ENCODE results near the gene NOM1. TPM values are rescaled to one million over a fixed set of nuclear protein-coding genes. Genes with fewer than 3 reads are reported as not detected.

NOM1 gene
- total RNA-seq, 1 experiment from 2014 or later = 31.7 TPM

DNA sequence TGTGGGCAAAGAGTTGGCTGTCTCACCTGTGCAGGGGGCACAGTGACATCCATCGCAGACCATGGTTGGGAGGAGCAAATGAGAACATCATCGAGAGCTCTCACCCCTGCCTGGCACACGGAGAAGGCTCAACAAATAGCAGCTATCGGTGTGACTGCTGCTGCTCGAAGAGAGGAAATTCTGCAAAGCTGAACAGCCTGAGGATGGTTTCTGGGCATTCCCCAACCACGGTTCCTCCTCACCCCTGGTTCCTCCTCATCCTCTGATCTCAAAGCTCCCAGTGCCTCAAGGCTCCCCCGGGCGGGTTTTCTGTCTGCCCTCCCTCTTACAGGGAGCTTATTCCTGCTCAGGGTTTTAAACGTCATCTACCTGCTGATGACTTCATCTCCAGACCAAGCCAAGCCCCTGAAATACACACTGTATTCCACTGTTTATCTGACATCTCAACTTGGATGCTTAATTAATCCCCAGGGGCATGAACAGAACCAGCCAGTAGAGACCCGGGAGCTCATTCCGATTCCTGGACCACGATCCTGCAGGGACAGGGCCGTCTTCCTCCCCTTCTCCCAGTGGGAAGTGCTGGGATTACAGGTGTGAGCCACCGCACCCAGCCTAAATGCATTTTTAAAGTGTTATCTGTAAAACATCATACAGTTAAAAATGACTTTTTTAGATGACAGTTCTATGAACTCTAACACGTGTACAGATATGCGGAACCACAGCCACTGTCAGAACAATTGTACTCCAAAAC is 19.5 kb upstream of the NOM1 start:
- Histone ChIP-seq H4K8ac (replicated peaks; ENCODE audit: insufficient read length, low read depth, low read length) (no peak overlapping the region), H3K18ac (ENCODE audit: insufficient read length, low read depth, low read length) (no peak overlapping the region), H3K14ac (ENCODE audit: insufficient read depth, low read length) (no peak overlapping the region), H2BK120ac (ENCODE audit: low read depth, low read length, poor library complexity, severe bottlenecking) (no peak overlapping the region), H3K4ac (ENCODE audit: low read depth, low read length) (no peak overlapping the region), H3K4me1 (ENCODE audit: insufficient read depth, low read length) (no peaks in the 10 kb centered on the region), H2AFZ (ENCODE audit: low read length) (no peak overlapping the region), H2BK5ac (ENCODE audit: insufficient read length, low read length) (no peak overlapping the region), H3K27ac (ENCODE audit: insufficient read length, low read depth, low read length) (no peak overlapping the region), H4K20me1 (ENCODE audit: control insufficient read depth, insufficient read depth, insufficient read length) (no peaks in the 10 kb centered on the region), H3K9me3 (ENCODE audit: control insufficient read depth, low read depth, low read length) (no peaks in the 10 kb centered on the region), H3K9ac (ENCODE audit: extremely low read depth, insufficient read length, low read length) (no peak overlapping the region), H3T11ph (ENCODE audit: low read length) (no peak overlapping the region), H4K91ac (ENCODE audit: insufficient read length, low read depth, low read length) (no peak overlapping the region), H3K23ac (ENCODE audit: insufficient read length, low read depth, low read length) (no peak overlapping the region), H2BK20ac (ENCODE audit: low read depth, low read length, poor library complexity, severe bottlenecking) (no peak overlapping the region), H2BK12ac (ENCODE audit: insufficient read length, low read depth, low read length) (no peak overlapping the region), H3K27me3 (ENCODE audit: insufficient read depth, low read length) (no peaks in the 10 kb centered on the region), H3K79me2 (ENCODE audit: insufficient read depth, low read length) (no peaks in the 10 kb centered on the region), H4K5ac (ENCODE audit: insufficient read length, low read depth, low read length) (no peak overlapping the region), H2AK5ac (ENCODE audit: insufficient read length, low read length) (no peak overlapping the region), H3K79me1 (ENCODE audit: insufficient read depth, low read depth, low read length, poor library complexity, severe bottlenecking) (no peaks in the 10 kb centered on the region), H2BK15ac (ENCODE audit: low read depth, low read length) (no peak overlapping the region), H3K56ac (ENCODE audit: insufficient read length, low read depth, low read length) (no peak overlapping the region), H3K23me2 (ENCODE audit: insufficient read length, low read depth, low read length, poor library complexity, severe bottlenecking) (no peaks in the 10 kb centered on the region), H3K4me2 (ENCODE audit: insufficient read depth, insufficient read length, low read length) (no peak overlapping the region)
- WGBS (ENCODE audit: extremely low coverage, insufficient read length, low lambda C conversion rate) = no CpG with 5 or more reads among the region's 16 CpGs
- Mint-ChIP-seq H3K4me3 (no peak overlapping the region), H3K9me3 (no peaks in the 10 kb centered on the region), H3K36me3 (ENCODE audit: insufficient read depth in 1 of 3, low read depth in 3 of 3) (no peaks in the 10 kb centered on the region), H3K4me1 (peaks cover 6% of the 10 kb centered on the region in 2 experiments), H3K27me3 (ENCODE audit: low read depth) (peaks cover 12% of the 10 kb centered on the region), H3K27ac (no peak overlapping the region; a peak in 1 of 7 replicates)
- TF ChIP-seq, protein P1, sequence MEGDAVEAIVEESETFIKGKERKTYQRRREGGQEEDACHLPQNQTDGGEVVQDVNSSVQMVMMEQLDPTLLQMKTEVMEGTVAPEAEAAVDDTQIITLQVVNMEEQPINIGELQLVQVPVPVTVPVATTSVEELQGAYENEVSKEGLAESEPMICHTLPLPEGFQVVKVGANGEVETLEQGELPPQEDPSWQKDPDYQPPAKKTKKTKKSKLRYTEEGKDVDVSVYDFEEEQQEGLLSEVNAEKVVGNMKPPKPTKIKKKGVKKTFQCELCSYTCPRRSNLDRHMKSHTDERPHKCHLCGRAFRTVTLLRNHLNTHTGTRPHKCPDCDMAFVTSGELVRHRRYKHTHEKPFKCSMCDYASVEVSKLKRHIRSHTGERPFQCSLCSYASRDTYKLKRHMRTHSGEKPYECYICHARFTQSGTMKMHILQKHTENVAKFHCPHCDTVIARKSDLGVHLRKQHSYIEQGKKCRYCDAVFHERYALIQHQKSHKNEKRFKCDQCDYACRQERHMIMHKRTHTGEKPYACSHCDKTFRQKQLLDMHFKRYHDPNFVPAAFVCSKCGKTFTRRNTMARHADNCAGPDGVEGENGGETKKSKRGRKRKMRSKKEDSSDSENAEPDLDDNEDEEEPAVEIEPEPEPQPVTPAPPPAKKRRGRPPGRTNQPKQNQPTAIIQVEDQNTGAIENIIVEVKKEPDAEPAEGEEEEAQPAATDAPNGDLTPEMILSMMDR (conservative IDR thresholded peaks at IDR 0.05) = no peak
- no peak for DNase-seq

Data from H9 (cell line).